Measurements from ENCODE around the gene TTLL11.
"Not testable (repeated sequence)": the region's sequence is repeated elsewhere in the genome, so short reads cannot be mapped to it uniquely, and the experiment has no call there.

TTLL11 gene

DNA sequence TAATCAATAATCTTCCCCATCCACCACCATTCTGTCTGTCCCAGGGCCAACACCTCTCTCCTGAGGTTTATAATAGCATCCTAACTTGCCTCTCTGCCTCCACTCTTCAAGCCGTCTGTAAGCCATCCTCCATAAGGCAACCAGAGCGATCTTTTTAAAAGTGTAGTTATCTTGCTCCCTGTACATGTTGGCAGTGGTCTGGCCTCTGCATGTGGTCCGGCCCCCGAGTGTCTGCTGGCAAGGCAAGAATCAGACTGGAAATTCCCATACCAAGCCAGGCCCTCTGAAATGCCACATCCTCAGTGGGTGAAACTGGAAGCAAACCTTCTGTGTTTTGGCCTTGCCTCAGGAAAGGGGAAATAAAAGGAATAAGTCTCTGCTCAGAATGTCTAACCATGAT is 17.0 kb downstream of the TTLL11 start:
- DNase-seq = no peak

DNA sequence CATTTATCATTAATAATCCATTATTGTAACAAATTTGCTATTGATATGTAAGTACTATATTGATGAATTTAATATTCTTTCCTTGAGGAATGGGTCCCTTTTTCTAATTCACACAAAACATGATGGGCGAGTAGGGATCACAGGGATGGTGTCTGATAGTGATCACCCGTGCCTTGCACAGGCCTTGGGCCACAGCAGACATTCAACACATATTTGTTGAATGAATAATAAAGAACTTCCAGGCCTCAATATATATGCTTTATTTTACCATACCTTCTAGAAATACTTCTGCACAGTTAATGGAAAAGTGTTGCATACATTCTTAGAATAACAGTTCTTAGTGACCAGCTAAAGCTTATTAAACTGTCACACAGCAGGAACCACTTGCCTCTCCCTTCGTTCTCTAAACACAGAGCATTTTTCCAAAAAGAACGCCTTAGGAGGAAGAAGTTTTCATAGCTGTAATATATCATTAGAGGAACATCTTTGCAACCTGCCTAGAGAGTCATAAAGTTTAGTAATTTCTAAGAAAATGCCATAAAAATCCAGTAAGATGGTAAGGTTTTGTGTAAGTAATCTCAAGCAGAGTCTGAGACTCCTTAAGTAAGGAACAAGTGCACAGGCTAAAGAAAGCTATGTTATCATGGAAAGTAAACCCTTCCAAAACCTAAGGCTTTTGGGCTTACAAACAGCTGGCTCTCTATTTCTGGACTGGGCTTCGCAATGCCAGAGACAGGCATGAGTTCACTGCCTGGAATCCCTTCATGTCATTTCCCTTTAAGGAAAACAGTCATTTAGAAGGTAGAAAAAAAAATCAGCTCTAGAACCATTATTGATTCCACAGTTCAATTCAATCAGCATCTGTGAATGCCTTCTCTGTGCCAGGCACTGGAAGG is 17.7 kb downstream of the TTLL11 start:
- DNase-seq = no peak

DNA sequence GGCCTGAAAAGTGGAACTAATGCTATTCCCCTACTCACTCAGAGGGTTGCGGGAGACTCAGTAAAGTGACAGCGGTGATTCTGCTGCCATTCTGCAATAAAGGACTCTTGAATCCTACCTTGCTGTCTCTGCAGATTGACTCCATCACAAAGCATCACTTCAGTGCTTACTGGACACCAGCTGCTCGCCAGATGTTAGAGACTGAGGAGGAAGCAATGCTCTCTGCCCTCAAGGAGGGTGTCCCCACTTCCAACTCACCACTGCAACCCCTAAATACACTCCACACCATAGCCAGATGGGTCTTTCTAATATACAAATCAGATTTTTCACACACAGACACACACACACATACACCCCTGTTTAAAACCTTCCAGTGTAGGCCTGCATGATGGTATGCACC is 21.4 kb downstream of the TTLL11 start:
- no peak for DNase-seq

DNA sequence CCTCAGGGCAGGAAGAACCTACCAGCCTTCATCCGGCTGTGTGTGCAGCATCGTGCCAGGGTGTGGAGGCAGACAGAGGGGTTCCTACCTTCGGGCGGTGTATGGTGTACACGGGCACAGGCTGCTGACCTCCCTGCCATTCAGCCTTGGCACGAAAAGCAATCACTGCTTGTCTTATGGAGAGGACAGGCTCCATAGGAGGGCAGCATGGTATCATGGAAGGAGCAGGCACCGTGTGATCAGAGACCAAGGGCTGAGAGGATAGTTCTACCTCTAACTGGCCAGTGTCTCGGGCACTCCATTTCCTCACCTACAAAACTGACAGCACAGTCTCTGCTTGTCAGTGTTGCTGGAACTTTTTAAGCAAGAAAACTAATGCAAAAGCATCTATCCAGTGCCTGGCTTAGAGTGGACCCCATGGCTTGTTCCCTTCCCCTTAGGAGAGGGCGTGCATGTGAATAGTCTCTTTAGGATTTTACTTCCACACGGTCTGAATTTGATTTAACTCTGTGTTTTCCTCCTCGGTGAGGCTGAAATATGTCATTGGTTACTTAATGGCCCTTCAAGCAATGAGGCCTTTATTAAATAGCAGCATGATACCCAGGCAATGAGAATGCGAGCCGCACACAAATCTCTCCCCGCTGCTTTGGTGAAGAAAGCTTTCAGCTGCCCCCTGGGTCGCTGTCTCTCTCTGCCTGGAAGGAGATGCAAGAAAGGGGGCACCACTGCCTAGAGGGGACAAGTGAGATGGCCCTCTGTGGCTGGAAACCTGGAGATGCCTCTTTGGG is 22.2 kb downstream of the TTLL11 start:
- DNase-seq = no peak

DNA sequence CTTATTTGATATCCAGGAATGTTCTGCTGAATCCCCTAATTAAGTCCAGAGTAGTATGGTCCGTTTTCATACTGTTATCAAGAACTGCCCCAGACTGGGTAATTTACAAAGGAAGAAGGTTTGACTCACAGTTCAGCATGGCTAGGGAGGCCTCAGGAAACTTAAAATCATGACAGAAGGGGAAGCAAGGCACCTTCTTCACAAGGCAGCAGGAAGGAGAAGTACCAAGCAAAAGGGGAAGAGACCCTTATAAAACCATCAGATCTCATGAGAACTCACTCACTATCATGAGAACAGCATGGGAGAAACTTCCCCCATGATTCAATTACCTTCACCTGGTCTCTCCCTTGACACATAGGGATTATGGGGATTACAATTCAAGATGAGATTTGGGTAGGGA is 26.4 kb downstream of the TTLL11 start:
- not testable (repeated sequence) for DNase-seq

DNA sequence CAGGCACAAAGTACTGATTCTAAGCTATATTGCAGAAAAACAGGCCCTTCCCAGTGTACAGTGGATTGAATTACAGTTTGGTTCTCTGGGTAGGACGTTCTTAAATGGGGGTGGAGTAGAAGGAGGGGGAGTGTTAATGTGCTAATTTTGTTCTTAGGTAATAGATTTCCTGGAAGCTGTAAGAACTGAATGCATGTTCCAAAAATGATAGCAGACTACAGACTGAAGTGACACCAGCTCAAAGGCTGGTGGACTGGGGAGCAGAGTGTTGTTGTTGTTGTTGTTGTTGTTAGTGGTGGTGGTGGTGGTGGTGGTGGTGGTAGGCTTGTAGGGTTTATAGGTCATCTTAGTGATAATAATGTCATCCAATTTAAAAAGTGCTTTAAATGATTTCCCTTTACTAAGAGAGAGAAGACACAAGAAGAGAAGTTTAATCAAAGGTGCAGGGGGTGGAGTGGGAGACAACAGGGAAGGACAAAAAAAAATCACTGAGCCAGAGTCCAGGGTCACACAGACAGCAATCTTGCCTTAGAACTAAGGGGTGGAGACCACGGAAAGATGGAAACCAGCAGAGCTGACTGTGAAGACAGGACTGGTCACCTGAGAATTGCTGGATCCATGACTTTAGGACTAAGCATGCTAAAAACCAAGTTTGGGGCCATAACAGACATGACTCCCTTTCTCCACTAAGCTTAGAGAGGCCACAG is 27.0 kb downstream of the TTLL11 start:
- DNase-seq = no peak

DNA sequence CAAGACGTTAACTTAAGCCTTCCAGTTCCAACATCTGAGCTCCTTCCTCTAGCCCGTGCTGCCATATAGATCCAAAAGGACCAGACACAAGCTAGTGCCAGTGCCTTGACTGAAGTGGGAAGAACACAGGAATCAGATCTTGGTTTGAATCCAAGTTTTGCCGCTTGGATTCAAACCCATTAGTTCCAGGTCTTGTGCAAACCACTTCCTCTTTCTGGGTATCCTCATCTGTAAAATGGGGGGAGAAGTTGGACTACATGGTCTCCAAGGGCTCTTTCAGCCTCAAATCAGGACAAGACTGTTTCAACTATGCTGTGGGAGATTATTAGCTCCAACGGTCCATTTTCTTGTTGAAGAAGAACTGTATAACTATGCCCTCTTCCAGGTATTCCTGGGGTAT is 32.6 kb downstream of the TTLL11 start:
- no peak for DNase-seq

DNA sequence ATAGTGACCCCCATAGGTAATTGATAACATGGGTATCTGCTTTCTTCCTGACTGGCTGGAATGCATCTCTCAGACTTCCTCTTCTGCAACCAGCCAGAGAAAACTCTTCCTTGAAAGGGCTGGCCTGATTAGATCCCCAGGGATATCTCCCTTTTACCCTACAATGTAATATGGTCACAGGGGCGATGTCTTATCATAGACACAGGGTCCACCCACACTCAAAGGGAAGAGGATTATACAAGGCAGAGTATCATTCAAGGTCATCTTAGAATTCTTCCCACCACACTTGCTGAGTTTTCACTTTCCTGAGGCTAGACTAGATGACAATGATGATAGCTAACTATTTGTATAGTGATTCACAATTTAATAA is 33.2 kb downstream of the TTLL11 start:
- DNase-seq = no peak

DNA sequence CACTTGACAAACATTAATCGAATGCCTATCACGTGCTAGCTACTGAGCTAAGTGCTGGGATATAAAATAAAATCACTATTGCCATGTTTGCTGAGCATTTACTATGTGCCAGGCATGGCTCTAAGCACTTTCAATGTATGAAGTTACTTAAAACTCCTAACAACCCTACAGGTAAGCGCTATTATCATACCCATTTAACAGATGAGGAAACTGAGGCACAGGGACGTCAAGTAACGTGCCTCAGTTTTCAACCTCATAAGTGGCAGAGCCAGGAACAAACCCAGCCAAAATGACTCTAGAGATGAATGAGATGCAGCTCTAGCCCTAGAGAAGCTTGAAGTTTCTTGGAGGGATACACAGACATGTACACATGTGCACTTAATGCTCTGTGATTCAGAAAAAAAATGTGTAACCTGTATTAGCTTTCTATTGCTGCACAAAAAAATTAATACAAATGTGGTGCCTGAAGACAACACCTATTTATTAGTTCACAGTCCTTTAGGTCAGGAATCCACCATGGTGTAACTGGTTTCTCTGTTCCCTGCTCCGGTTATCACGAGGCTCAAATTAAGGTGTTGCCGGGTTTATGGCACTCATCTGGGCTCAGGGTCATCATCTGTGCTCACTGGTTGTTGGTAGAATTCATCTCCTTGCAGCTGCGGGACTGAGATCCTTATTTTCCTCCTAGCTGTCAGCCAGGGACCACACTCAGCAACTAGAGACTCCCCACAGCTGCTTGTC is 33.7 kb downstream of the TTLL11 start:
- DNase-seq = no peak

DNA sequence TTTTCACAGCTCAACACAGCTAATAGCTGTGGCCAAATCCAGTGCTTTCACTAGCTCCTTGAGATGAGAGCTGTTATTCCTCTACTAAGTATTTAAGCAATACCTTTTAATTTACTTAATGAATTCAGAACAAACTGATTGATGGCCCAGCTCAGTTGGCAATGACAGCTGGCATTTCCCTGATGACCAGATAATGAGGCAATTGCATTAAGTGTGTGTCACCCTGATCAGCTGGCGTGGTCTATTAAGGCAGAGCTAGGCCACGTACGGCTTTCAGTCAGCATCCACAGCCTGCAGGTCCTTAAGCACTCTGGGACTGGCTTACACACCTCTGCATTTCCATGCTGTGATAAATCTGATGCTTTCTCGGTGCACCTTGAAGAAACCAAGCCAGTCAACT is 34.4 kb downstream of the TTLL11 start:
- DNase-seq = no peak

DNA sequence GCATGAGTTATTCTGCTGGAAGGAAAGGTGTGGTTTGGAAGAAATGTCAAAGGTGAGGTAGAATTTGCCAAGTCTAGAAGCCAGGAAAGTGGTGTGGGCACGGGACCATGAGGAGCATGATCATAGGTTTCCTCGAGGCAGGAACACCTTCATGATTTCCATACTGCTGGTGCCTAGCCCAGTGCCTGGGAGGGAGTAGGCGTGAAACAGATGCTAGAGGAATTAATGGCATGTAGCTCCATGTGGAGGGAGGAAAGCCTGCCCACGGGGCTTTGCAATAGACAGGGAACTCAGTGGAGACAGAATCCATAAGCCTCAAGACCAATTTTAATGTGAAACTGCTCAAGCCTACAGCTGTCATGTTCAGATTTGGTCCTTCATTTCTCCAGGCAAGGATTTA is 35.1 kb downstream of the TTLL11 start:
- DNase-seq = no peak

DNA sequence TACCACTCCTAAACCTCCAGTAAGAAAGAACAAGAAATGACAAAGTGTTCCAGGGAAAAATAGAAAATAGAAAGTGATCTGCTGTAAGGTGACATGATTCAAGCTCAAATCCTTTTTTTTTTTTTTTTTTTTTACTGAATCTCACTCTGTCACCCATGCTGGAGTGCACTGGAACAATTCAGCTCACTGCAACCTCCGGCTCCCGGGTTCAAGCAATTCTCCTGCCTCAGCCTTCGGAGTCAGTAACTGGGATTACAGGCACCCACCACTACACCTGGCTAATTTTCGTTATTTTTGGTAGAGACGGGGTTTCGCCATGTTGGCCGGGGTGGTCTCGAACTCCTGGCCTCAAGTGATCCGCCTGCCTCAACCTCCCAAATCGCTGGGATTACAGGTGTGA is 35.9 kb downstream of the TTLL11 start:
- DNase-seq = no peak

DNA sequence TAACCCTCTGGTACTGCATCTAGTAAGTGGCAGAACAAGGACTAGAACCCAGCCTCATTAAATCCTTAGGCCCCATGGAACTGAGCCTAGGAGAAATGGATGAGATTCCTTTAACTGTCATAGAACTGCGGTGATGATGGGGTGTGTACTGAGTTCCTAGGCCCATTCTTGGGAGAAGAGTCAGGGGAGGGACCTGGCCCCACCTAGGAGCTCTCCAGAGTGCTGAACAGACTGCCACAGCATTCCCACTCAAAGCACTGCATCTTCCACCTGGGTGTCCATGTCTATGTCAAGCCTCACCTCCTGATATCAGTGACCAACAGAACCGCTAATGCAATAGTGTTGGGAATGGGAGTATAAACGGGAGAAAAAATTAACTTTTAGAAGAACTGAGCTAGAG is 36.6 kb downstream of the TTLL11 start:
- DNase-seq = no peak

DNA sequence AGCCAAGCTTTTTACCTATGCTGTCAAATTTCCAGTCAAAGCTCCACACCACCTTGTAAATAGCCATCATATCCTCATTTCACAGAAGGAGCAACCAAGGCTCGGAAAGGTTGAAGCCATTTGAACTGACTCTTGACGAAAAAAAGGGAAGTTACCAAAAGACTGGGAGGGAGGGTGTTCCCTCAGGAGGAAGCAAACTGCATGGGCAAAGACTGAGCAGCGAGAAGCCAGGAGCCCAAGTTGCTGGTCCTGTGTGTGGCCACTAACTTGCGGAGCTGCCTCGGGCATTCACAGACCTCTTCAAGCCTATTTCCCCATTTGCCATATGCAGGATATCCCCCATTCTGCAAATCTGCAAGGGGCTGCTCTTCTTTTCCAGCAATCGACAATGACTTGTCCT is 37.4 kb downstream of the TTLL11 start:
- no peak for DNase-seq

DNA sequence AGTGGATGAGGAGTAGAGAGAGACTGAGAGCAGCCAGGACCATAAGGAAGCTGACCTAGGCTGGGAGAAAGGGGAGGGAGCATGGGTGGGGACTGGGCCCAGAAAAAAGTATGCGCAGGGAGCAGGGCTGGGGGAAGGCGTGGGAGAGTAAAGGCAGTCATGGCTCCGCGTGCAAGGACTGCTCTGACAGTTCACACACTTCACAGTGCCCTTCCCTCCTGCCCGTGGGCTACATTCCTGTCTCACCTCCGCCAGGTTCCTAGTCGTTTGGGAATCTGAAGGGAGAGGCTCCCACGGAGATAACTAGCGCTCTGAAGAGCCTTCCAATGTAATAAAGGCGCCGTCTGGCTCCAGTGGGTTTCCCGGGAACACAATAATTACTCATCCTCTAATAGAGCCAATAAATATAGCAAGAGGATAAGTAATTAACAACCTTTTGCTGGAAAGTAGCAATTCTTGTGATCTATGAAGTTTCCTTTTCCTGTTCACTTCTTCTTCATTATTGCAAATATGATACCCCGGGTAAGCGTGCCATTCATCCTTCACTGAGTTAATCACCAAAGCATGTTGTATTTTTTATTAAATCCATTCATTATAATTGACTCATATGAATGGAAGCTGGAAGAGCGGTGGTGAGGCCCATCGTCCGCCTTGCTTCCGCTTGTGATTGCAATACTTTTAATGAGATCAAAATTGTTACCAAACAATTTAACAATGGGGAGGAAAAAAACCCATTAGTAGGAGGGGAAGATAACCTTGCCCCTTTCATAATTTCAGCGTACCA is 39.3 kb downstream of the TTLL11 start:
- no peak for DNase-seq

DNA sequence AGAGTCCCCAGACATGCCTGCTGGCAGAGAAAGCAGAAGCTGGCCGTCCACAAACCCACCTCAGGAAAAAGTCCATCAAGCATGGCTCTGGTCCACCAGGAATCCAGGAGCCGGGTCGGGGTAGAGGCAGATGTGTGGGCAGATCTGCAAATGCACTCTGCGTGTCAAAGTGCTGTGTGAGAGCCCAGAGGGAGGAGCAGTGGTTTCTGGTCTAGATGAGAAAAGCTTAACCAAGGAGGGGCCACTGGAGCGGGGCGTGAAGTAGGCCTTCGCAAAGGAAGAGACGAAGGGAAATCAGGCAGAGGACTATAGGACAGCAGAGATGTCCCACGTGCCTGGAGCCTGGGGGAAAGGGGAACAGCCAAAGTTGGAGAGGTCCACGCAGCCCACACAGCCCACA is 40.0 kb downstream of the TTLL11 start:
- no peak for DNase-seq

DNA sequence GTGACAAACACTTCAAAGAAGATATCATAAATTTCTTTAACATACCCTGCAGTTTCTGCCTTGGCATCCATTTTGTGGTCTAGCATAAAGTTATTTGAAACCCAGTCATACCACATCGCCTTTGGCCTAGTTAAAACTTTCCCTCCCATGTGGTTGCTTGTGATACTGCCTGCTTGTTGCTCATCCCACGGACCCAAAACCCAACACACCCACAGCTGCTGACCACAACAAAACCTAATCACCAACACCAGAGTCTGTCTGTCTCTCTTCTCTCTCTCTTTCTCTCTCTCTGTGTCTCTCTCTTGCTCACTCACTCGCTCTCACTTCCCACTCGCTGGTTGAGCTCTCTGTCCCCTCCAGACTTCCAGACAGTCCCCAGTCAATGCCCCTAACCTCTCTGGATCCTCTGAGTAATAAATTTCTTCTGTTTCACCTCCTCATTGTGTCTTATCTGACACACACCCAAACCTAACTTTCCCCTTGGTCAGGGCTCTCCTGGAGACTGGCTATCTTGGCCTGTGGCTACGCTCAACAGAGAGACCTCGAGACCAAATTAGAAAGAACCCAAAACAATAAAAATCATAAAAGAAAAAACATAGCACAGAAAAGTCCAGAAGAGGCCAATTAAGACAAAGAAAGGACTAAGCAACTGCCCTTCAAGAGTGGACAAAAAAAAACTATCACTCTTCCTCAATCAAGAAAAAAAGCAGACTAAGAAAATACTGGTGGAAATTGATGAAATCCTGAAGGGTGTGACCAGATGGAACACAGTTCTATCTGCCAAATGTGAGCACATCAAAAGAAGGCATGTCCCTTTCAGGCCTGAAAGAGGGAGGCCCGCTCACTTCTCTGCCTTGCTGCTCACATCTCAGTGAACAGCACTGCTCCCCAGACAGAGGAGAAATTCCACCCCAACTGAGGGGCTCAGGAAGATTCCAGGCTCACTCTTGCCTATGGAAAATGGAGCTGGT is 41.5 kb downstream of the TTLL11 start:
- DNase-seq = no peak

DNA sequence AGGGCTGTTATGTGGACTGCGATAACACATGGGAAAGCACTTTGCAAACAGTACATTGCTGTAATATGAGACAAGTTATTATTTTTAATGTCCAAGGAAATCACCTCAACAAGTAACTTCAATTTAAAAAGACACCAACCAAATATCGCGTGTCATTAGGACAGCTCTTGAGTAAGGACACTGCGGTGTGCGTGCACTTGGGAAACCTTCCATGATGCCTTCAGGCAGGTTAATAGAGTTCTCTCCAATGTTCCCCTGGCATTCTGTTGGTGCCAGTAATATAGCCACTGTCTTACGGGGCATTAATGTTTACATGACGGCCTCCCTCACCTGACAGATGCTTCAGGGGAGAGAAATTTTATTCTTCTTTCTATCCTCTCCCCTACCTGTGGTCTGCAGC is 42.9 kb downstream of the TTLL11 start:
- DNase-seq = no peak

DNA sequence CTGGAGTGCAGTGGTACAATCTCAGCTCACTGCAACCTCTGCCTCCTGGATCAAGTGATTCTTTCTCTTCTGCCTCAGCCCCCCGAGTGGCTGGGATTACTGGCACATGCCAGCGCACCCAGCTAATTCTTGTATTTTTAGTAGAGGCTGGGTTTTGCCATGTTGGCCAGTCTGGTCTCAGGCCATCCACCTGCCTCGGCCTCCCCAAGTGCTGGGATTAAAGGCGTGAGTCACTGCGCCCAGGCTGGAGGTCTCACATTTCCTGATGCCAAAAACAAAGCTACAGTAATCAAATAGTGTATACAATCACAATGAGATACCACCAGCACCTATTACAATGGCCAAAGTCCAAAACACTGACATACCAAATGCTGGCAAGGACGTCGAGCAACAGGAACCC is 51.1 kb downstream of the TTLL11 start:
- no peak for DNase-seq

DNA sequence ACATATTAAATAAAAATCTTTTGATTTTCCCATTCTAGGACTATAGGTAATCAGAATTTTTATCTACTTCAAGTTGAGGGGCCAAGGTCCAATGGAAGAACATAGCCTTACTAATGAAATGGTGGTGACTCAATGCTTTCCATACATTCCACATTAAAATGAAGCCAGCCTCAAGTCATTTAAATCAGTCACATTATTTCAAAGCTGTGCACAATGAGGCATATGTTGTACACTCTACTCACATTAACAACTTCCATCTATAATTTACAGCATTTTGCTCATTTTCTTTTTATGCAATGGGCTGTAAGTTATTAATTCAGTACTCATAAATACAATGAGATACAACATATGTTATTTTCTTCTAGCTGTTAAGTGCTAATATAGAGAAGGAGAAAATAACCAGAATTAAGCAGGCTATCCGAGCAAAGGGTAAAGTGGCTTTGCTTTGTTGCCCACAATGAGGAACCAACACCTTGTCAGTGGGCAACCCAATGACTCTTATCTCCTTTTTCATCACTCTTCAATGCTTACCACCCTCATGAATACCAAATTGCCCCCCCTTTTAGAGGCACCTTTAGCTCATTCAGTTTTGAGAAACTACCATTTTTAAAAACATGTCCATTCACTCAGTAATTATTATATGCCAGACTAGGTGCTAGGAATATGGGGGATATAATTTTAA is 52.4 kb downstream of the TTLL11 start:
- no peak for DNase-seq

Data from COR-L47 (cell line).